Measurements from ENCODE around the gene GDE1. TPM values are rescaled to one million over a fixed set of nuclear protein-coding genes. Genes with fewer than 3 reads are reported as not detected.
A peak's percentile ranks its signal among the peaks of the same experiment; 100 is the strongest.

Gene GDE1
- polyA plus RNA-seq, 3 donors, result 30.6 to 75.5 (median 71.7) TPM

- Histone ChIP-seq H3K4me3 (replicated peaks in 1 of 3; ENCODE audit: low read depth in 2 of 3, low read length in 3 of 3) (peak overlapping the region; percentile 71 to 97 (median 88)), H2AFZ (ENCODE audit: insufficient read depth, low read depth, low read length, poor library complexity, severe bottlenecking) (peak overlapping the region; percentile 95), H3K9me3 (replicated peaks in 1 of 2; ENCODE audit: control insufficient read depth in 1 of 2, insufficient read depth in 1 of 2, low read length in 2 of 2) (no peaks in the 10 kb centered on the region), H3K79me2 (ENCODE audit: insufficient read depth, low read length) (peaks cover 80% of the 10 kb centered on the region), H3K9ac (ENCODE audit: insufficient read depth, low read length, poor library complexity, severe bottlenecking) (peak overlapping the region; percentile 81), H3K4me1 (ENCODE audit: control insufficient read depth in 1 of 2, insufficient read depth in 2 of 2, low read length in 2 of 2) (peaks cover 34 to 63% of the 10 kb centered on the region in 2 donors), H4K20me1 (ENCODE audit: insufficient read depth, low read length) (peaks cover 8% of the 10 kb centered on the region), H3K27me3 (ENCODE audit: control insufficient read depth in 2 of 2, insufficient read depth in 2 of 2, low read length in 2 of 2) (no peaks in the 10 kb centered on the region), H3K27ac (ENCODE audit: low read depth in 1 of 2, low read length in 2 of 2) (peak overlapping the region in 1 of 2 donors; percentile 91), H3K36me3 (replicated peaks in 1 of 2; ENCODE audit: control insufficient read depth in 1 of 2, insufficient read depth in 2 of 2, low read length in 2 of 2) (peaks cover 18 to 20% of the 10 kb centered on the region in 2 donors), H3K4me2 (replicated peaks; ENCODE audit: extremely low read depth, low read length, poor library complexity, severe bottlenecking) (peak overlapping the region; percentile 99)
- Mint-ChIP-seq H3K27ac (peak overlapping the region; percentile 87 to 94 (median 93)), H3K27me3 (ENCODE audit: low read depth in 3 of 3) (peaks cover 0 to 2% (median 0%) of the 10 kb centered on the region in 3 donors), H3K4me3 (peak overlapping the region; percentile 95 to 98), H3K4me1 (peaks cover 48% of the 10 kb centered on the region), H3K36me3 (peaks cover 21 to 22% of the 10 kb centered on the region in 2 donors), H3K9me3 (peaks cover 0 to 2% (median 0%) of the 10 kb centered on the region in 7 donors)
- intact Hi-C loops (cut with micrococcal nuclease), result loop anchor here (5.0 kb wide), 3 partner anchors 36 to 719 kb away; partner anchors contain the start of genes ARL6IP1 (in 1 of the 2), COQ7 (in 1 of the 2) and VPS35L (in 1 of the 2)
- WGBS (ENCODE audit: insufficient coverage), result 0% methylated on average over 3 of the region's 8 CpGs
- no peak for DNase-seq
- TF ChIP-seq CTCF (IDR thresholded peaks at IDR 0.05), result no peak
These were observed 1.0 kb downstream of the GDE1 start for GRCh38 chr16:19520861-19521331.

DNA sequence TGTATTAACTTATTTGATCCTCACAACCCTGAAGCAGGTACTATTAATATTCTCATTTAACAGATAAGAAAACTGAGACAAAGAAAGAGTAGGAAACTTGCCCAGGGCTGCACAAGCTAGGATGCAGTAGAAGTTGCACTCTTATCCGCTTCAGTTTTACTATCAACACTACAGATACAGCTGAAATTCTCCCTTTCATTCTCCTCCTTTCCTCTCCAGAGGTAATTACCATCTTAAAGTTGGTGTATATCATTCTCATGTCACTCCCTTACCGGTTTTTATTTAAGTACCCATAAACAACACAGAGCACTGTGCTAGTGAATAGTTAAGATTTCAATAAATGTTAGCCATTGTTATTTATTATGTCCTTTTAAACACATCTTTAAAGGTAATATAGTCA is 3.5 kb downstream of the GDE1 start:
- H3K79me2 ChIP-seq (ENCODE audit: insufficient read depth, low read length), result peaks cover 69% of the 10 kb centered on the region
- H3K27me3 Mint-ChIP-seq (ENCODE audit: low read depth in 3 of 3), result no peaks in the 10 kb centered on the region
- H3K27ac ChIP-seq (ENCODE audit: low read depth in 1 of 2, low read length in 2 of 2), result no peak overlapping the region
- peaks cover 28 to 29% of the 10 kb centered on the region in 2 donors for H3K36me3 ChIP-seq (replicated peaks in 1 of 2; ENCODE audit: control insufficient read depth in 1 of 2, insufficient read depth in 2 of 2, low read length in 2 of 2)
- H3K4me1 ChIP-seq (ENCODE audit: control insufficient read depth in 1 of 2, insufficient read depth in 2 of 2, low read length in 2 of 2), result peaks cover 31 to 60% of the 10 kb centered on the region in 2 donors
- no peak for TF ChIP-seq CTCF (IDR thresholded peaks at IDR 0.05)
- peaks cover 28 to 31% of the 10 kb centered on the region in 2 donors for H3K36me3 Mint-ChIP-seq
- H3K27me3 ChIP-seq (ENCODE audit: control insufficient read depth in 2 of 2, insufficient read depth in 2 of 2, low read length in 2 of 2), result no peaks in the 10 kb centered on the region
- H2AFZ ChIP-seq (ENCODE audit: insufficient read depth, low read depth, low read length, poor library complexity, severe bottlenecking), result no peak overlapping the region
- no peaks in the 10 kb centered on the region for H3K9me3 ChIP-seq (replicated peaks in 1 of 2; ENCODE audit: control insufficient read depth in 1 of 2, insufficient read depth in 1 of 2, low read length in 2 of 2)
- H3K27ac Mint-ChIP-seq, result peak overlapping the region in 1 of 7 donors; percentile 67
- peaks cover 8% of the 10 kb centered on the region for H4K20me1 ChIP-seq (ENCODE audit: insufficient read depth, low read length)
- peaks cover 0 to 2% (median 0%) of the 10 kb centered on the region in 7 donors for H3K9me3 Mint-ChIP-seq
- no peak overlapping the region for H3K4me3 ChIP-seq (replicated peaks in 1 of 3; ENCODE audit: low read depth in 2 of 3, low read length in 3 of 3)
- H3K4me1 Mint-ChIP-seq, result peaks cover 42% of the 10 kb centered on the region
- no peak overlapping the region for H3K4me2 ChIP-seq (replicated peaks; ENCODE audit: extremely low read depth, low read length, poor library complexity, severe bottlenecking)
- no peak overlapping the region for H3K9ac ChIP-seq (ENCODE audit: insufficient read depth, low read length, poor library complexity, severe bottlenecking)
- no peak overlapping the region for H3K4me3 Mint-ChIP-seq
- intact Hi-C loops (cut with micrococcal nuclease), result no loop called here
- no CpG with 5 or more reads among the region's 2 CpGs for WGBS (ENCODE audit: insufficient coverage)
- DNase-seq, result no peak
